Activated gamma-delta T cell treated with anti-CD3 and anti-CD28 coated beads, Interleukin-2, amount 50 U/mL, for 16 hours (primary cell): ENCODE results near the gene POLR2J.
"Not testable (repeated sequence)": the region's sequence is repeated elsewhere in the genome, so short reads cannot be mapped to it uniquely, and the experiment has no call there.

Experiments used
- DNase-seq: peaks from one replicate; pipeline ENCODE4 v3.0.0-alpha.2; 2020; ENCODE audit warnings: low read depth

The POLR2J gene

GRCh38 chr7:102494473-102495149, 15.9 kb upstream of the POLR2J start:
- not testable (repeated sequence) for DNase-seq

DNA sequence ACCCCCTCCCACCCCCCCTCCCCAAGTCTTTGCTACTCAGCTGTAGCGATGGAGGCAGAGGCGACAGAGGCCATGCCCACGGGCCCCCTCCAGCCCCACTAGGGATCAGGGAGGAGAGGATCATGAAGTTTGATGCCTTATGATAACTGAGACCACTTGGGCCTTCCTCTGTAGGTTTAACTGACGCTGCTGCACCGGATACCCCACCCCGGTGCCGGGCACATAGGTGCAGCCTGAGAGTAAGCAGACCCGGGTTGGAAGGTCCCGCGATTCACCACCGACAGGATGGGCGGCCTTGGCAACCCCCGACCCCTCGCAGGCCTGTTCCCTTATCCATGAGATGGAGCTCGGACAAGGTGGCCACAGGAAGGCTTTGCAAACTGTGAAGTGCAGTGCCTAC, 15.3 kb upstream of the POLR2J start:
- not testable (repeated sequence) for DNase-seq

DNA sequence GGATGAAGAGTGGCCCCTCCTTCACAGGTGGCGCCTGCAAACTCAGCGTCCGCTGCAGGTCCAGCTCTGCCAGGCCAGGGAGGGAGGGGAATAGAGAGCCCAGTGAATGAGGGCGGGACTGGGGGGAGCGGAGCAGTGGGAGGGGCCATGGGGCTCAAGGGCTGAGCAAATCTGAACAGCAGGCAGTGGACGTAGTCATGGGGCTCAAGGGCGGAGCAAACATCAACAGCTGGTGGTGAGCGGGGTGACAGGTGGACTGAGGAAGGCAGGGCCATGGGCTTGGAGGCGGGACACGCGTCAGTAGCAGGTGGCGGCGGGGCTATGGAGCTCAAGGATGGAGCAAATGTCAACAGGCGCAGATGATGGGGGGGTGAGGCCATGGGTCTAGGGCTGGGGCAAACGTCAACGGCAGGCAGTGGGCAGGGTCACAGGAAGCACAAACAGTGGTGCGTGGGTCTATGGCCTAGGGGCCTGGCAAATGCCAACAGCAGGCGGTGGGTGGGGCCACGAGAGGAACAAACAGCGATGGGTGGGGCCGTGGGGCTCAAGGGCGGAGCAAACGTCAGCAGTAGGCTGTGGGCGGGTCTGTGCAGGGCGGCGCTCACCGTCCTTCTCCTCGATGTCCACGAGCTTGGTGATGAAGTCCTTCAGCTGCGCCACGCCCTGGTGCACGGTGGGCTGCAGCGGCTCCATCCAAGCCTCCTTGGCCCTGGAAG, 14.7 kb upstream of the POLR2J start:
- not testable (repeated sequence) for DNase-seq

DNA sequence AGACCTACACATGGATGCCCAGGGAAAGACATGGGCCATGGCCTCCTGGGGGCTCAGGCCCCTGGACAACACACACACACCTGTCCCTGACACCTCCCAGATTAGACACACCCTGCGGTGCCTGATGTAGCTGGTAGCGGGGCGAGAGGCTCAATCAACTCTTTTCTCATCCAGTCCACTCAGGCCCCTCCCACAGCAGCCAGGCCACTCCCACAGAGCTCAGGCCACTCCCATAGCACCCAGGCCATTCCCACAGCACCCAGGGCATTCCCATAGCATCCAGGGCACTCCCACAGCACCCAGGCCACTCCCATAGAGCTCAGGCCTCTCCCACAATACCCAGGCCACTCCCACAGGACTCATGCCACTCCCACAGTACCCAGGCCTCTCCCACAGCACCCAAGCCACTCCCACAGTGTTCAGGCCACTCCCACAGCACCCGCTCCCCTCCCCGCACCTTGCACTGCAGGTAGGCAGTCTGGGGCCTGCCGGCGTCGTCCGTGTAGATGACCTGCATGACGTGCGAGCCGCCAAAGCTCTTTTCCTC, 11.9 kb upstream of the POLR2J start:
- not testable (repeated sequence) for DNase-seq

- not testable (repeated sequence) for DNase-seq
Observed at GRCh38 chr7:102484317-102484716, 5.6 kb upstream of the POLR2J start.

- not testable (repeated sequence) for DNase-seq
Observed at GRCh38 chr7:102481962-102482361, 3.2 kb upstream of the POLR2J start.

DNA sequence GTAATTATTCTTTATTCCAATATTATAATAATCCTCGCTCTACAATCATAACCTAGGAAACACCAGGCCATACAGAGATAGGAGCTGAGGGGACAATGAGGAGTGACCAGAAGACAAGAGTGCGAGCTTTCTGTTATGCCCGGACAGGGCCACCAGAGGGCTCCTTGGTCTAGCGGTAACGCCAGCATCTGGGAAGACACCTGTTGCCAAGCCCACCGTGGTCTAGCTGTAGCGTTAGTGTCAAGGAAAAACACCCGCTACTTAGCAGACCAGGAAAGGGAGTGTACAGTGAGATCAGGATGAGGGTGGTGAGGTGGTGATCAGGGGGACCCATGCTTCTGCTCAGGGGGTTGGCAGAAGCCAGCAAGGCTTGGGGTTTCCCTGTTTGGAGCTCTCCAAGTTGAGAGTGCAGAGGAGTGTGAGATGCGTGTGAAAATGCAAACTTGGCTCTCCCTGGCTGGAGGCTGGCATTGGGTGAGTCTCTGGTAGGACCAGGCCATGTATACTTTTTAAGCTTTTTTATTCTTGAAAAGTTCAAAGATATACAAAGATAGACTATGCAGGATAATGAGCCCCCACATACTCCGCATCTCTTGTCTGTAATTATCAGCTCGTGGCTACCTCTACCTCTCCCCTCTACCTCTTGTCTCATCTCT, 1.4 kb upstream of the POLR2J start:
- not testable (repeated sequence) for DNase-seq

DNA sequence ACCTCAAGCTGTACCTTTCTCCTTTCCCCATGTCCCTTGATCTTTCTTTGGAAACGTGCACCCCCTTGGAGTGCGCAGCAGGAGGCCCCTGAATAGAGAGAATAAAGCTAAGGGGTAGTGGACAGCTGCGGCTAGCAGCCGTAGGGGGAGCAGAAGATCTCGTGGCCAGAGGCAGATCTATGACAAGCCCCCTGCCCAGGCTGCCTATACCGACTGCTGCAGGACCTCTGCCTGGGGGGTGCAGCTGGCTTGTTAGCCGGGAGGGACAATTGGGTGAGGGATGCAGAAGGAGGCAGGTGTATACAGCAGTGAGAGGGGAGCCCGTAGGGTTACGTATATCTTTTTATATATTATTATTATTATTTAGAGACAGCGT, 475 bp upstream of the POLR2J start:
- DNase-seq, result not testable (repeated sequence)

- not testable (repeated sequence) for DNase-seq
Observed at GRCh38 chr7:102474736-102475435, 3.8 kb downstream of the POLR2J start.

- DNase-seq, result not testable (repeated sequence)
Observed at GRCh38 chr7:102474116-102474515, 4.6 kb downstream of the POLR2J start.

GRCh38 chr7:102473271-102473991, 5.3 kb downstream of the POLR2J start:
- DNase-seq, result no peak

- no peak for DNase-seq
Observed at GRCh38 chr7:102472126-102473041, 6.3 kb downstream of the POLR2J start.

DNA sequence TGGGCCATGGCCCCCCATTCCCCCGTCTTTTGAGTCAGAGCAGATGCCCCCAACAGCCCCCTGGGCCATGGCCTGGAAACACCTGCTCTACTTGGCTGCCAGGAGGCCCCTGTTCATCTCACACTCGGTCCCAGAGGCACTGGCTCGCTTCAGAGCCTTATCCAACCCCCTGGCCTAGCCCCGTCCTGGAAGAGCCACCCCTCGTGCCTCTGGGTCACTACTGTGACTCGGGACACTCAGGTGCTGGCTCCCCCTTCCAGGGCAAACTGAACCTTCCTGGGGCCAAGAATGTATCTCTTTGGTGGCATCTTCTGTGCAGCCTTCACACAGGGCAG, 7.0 kb downstream of the POLR2J start:
- DNase-seq, result no peak

GRCh38 chr7:102469972-102470825, 8.5 kb downstream of the POLR2J start:
- DNase-seq, result no peak

GRCh38 chr7:102469351-102469971, 9.3 kb downstream of the POLR2J start:
- DNase-seq, result no peak

GRCh38 chr7:102468478-102469350, 10.0 kb downstream of the POLR2J start:
- no peak for DNase-seq

DNA sequence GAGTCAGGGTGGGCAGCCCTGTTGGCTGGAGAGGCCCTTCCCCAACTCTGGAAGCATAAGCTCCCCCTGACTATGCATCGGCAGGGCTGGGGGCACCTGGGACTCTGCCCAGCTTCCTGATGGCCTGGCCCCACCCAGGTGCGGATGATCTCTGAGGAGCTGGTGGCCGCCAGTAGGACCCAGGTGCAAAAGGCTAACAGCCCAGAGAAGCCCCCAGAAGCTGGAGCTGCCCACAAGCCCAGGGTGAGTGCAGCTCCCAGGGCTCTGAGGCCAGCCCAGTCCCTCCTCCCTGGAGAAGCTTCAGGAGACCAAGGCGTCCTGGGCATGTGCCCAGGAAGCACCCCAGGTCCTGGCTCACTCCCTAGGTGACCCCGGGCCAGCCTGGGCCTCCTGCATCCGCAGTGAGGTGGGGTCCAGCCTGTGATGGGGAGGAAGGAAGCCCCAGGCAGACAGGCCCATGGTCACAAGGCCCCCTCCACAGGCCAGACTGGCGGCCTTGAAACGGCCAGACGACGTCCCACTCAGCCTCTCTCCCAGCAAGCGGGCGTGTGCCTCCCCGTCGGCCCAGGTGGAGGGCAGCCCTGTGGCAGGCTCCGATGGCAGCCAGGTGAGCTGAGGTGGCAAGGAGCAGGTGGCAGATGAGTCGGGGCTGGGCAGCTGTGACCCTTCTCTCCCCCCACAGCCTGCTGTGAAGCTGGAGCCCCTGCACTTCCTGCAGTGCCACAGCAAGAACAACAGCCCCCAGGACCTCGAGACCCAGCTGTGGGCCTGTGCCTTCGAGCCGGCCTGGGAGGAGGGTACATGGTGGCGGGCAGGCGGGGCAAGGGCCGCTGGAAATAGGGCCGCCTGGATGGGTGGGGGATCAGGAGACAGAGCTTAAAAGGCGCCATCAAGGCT, 10.9 kb downstream of the POLR2J start:
- no peak for DNase-seq
